Osteoblast (primary cell): ENCODE data around the gene SBNO2. TPM values are rescaled to one million over a fixed set of nuclear protein-coding genes. Genes with fewer than 3 reads are reported as not detected.

Experiments
- DNase-seq: peaks from one replicate; pipeline ENCODE4 v3.0.0; 2011; ENCODE audit warnings: low spot score, mixed read lengths; ENCODE audit not compliant: insufficient read length; ENCODE audit errors: missing footprints
- H2AFZ ChIP-seq: 2 replicates; pipeline ENCODE4 v1.6.0; 2011; ENCODE audit warnings: mild to moderate bottlenecking, low read length
- H3K27ac ChIP-seq: 2 replicates; pipeline ENCODE4 v1.5.1; 2011; ENCODE audit warnings: mild to moderate bottlenecking, low read depth, low read length, moderate library complexity
- H3K27me3 ChIP-seq: 2 replicates; pipeline ENCODE4 v1.6.0; 2012; ENCODE audit warnings: mild to moderate bottlenecking, control low read depth, inconsistent platforms, low read length, moderate library complexity; ENCODE audit not compliant: insufficient read depth
- H3K36me3 ChIP-seq: 2 replicates; pipeline ENCODE4 v1.5.1; 2011; ENCODE audit warnings: mild to moderate bottlenecking, low read length, control low read depth, moderate library complexity; ENCODE audit not compliant: insufficient read depth
- H3K4me1 ChIP-seq: 2 replicates; pipeline ENCODE4 v1.5.1; 2011; ENCODE audit warnings: mild to moderate bottlenecking, low read length, control low read depth, moderate library complexity; ENCODE audit not compliant: insufficient read depth
- H3K4me2 ChIP-seq: 2 replicates; pipeline ENCODE4 v1.6.0; 2011; ENCODE audit warnings: mild to moderate bottlenecking, low read length; ENCODE audit not compliant: insufficient read depth
- H3K4me3 ChIP-seq: fragments of 200-600 bp; sonication (generic); 3 replicates; pipeline ENCODE4 v1.5.1; 2012; ENCODE audit warnings: mild to moderate bottlenecking, low read length, inconsistent platforms; ENCODE audit not compliant: insufficient read depth
- H3K79me2 ChIP-seq: 2 replicates; pipeline ENCODE4 v1.6.0; 2012; ENCODE audit warnings: mild to moderate bottlenecking, low read length, control low read depth, inconsistent platforms; ENCODE audit not compliant: insufficient read depth
- H3K9me3 ChIP-seq: 2 replicates; pipeline ENCODE4 v1.5.1; 2011; ENCODE audit warnings: low read depth, low read length, control low read depth
- H4K20me1 ChIP-seq: 2 replicates; pipeline ENCODE4 v1.6.0; 2012; ENCODE audit warnings: mild to moderate bottlenecking, low read length, control low read depth; ENCODE audit not compliant: insufficient read depth
- total RNA-seq: library from RNA; depleted of rRNA; stranded (reverse); fragments of >200 nt; gene quantifications from 2 replicates; pipeline ENCODE4 v1.2.3, GENCODE V29; 2012
- TF ChIP-seq, protein P1 (sequence below): IDR thresholded peaks from 2 replicates; pipeline ENCODE4 v1.5.1; 2011; ENCODE audit warnings: mild to moderate bottlenecking, low read depth, low read length, moderate library complexity; ENCODE audit errors: extremely low read depth

The SBNO2 gene
- total RNA-seq, 1 donor = 69.1 TPM

DNA sequence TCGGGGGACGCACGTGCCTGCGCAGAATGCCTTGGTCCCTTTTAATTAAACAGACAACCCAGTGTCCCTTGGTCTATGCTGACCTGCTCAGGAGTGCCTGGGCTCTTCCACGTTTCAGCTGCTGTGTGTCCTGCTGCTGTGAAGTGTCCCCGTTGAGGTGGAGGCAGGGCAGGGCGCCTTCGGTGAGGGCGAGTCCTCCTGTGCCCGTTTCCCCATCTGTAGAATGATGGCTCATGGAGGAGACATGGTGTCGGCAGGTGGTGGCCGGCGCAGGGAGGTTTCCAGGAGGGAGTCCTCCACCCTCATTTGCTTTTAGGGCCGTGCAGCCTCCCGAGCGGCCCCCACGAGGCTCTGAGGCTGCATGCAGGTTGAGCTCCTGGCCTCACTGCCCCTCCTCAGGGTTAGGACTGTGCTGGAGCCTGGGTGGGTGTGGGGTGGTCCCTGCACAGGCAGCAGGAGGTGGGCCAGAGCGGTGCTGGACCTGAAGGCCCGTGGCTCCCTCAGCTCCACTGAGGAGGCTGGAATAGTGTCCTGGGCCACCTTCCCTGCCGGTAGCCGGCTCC is 40.3 kb upstream of the SBNO2 start:
- H3K4me2 ChIP-seq = peak overlapping the region; percentile 23
- TF ChIP-seq, protein P1, sequence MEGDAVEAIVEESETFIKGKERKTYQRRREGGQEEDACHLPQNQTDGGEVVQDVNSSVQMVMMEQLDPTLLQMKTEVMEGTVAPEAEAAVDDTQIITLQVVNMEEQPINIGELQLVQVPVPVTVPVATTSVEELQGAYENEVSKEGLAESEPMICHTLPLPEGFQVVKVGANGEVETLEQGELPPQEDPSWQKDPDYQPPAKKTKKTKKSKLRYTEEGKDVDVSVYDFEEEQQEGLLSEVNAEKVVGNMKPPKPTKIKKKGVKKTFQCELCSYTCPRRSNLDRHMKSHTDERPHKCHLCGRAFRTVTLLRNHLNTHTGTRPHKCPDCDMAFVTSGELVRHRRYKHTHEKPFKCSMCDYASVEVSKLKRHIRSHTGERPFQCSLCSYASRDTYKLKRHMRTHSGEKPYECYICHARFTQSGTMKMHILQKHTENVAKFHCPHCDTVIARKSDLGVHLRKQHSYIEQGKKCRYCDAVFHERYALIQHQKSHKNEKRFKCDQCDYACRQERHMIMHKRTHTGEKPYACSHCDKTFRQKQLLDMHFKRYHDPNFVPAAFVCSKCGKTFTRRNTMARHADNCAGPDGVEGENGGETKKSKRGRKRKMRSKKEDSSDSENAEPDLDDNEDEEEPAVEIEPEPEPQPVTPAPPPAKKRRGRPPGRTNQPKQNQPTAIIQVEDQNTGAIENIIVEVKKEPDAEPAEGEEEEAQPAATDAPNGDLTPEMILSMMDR = no peak
- H3K36me3 ChIP-seq = peaks cover 12% of the 10 kb centered on the region
- H3K79me2 ChIP-seq = peaks cover 88% of the 10 kb centered on the region
- H4K20me1 ChIP-seq = peaks cover 16% of the 10 kb centered on the region
- peaks cover 59% of the 10 kb centered on the region for H3K4me1 ChIP-seq
- no peak overlapping the region for H2AFZ ChIP-seq
- no peaks in the 10 kb centered on the region for H3K9me3 ChIP-seq
- H3K27ac ChIP-seq = peak overlapping the region; percentile 90
- DNase-seq = peak; percentile 49
- H3K27me3 ChIP-seq = no peaks in the 10 kb centered on the region
- H3K4me3 ChIP-seq = peak overlapping the region; percentile 7

DNA sequence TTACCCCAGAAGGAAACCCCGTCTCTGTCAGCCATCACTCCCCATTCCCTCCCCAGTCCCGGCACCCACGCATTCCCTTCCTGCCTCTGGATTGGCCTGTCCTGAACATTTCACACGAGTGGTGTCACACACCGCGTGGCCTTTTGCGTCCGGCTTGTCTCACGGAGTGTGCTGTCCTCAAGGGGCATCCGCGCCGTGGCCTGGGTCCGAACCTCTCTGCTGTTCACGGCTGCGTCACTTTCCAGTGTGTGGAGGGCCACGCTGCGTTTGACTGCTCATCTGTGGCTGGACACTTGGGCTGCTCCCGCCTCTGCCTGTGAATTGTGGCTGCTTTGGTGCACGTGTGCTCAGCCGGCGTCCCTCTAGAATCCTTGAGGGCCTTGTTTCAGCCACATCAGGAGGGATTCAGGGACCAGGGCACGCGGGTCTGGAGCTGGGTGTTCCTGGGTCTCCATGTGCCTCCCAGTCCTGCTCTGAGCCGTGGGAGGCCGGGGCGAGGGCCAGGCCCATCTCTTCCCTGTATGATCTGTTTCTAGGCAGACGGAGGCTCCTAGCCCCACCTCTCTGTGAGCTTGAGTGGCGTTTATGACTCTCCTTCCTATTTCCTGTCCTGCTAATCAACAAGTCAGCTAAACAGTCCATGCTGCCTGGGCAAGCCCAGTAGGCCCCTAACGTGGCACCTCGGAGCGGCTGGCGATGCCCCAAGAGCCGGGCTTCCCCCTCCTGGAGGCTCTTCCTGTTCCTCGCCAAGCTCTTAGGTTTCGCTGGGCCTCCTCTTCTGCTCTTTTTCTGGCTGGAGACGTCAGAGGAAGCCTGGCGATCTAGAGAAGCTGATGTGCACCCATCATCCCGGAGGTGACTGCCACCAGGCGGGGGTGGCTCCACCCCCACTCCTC is 39.6 kb upstream of the SBNO2 start:
- Histone ChIP-seq H3K9me3 (no peaks in the 10 kb centered on the region), H3K4me1 (peaks cover 59% of the 10 kb centered on the region), H3K4me3 (peak overlapping the region; percentile 32), H3K36me3 (peaks cover 15% of the 10 kb centered on the region), H4K20me1 (peaks cover 19% of the 10 kb centered on the region), H3K4me2 (peak overlapping the region; percentile 23), H3K79me2 (peaks cover 89% of the 10 kb centered on the region), H3K27ac (peak overlapping the region; percentile 90), H3K27me3 (no peaks in the 10 kb centered on the region), H2AFZ (peak overlapping the region; percentile 38)
- DNase-seq = peak; percentile 98
- TF ChIP-seq, protein P1 = no peak

DNA sequence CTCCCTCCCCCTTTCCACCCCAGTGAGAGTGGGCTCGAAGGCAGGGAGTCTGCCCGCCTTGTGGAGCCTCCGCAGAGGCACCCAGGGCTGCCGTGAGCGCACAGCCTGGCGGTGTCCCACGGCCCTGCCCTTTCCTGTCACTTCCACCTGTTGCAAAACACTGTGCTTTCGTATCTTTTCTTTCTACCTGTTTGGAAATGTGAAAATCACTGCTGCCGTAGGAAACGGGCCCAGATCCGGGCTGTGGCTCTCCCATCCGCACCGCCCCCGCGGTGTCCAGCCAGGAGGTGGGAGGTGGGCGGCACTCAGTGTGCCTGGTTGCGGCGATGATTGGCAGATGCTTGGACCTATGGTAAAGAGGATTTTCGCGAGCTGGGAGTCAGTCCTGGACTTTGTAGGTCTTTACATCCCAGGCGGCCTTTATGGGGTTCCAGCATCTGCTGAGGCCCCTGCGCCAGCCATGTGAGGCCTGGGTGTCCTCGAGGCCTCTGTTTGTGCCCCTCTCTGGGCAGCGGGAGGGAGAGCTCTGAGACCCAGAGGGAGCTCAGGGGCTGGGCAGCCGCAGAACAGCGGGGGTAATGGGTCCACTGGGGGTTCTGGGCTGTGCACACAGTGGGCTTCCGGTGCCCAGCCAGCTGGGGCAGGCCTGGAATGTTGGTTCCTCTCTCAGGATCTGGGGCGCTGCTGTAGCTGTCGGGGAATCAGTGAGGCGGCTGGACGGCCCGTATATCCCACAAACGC is 37.6 kb upstream of the SBNO2 start:
- peak overlapping the region; percentile 31 for H2AFZ ChIP-seq
- no peaks in the 10 kb centered on the region for H3K27me3 ChIP-seq
- H3K27ac ChIP-seq = peak overlapping the region; percentile 44
- peaks cover 55% of the 10 kb centered on the region for H3K4me1 ChIP-seq
- no peaks in the 10 kb centered on the region for H3K9me3 ChIP-seq
- H3K4me2 ChIP-seq = peak overlapping the region; percentile 61
- peak overlapping the region; percentile 53 for H3K4me3 ChIP-seq
- H3K79me2 ChIP-seq = peaks cover 87% of the 10 kb centered on the region
- H4K20me1 ChIP-seq = peaks cover 23% of the 10 kb centered on the region
- peak; percentile 96 for DNase-seq
- TF ChIP-seq, protein P1 = no peak
- peaks cover 15% of the 10 kb centered on the region for H3K36me3 ChIP-seq
